ENCODE data around the gene RUNX1. TPM values are rescaled to one million over a fixed set of nuclear protein-coding genes. Genes with fewer than 3 reads are reported as not detected.

RUNX1 gene
- total and polyA plus RNA-seq, 2 of the 13 experiments (the other 11 are each of a cell fraction or from before 2014, with no cell fraction given) = 5.4 to 6.4 TPM

DNA sequence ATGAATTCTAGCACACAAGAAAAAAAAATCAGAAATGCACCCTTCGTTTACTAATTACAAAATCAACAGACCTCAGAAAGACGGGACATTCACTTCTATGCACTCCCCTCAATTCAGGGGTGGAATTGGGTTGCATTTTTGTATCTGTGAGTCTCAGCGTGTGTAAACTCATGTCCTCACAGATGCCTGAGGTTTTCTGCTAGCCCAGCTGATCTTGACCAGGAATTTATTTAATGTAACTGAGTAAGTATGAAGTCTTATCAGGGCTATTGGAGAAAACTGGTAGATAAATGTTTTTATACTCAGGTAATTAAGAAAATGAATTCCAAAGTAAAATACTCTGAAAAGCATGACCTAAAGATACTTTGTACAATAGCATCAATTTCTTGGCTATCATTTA is 167.7 kb downstream of the RUNX1 start:
- POLR2A ChIA-PET = no interaction called here
- H3K36me3 ChIP-seq (replicated peaks in 1 of 2; ENCODE audit: control insufficient read depth in 1 of 2, insufficient read depth in 2 of 2, low read length in 2 of 2) = peaks cover 3 to 30% of the 10 kb centered on the region in 2 experiments; a peak in 4 of 5 replicates
- no peak for ATAC-seq
- H3K9ac ChIP-seq (ENCODE audit: insufficient read depth, low read depth, low read length) = no peak overlapping the region
- no peaks in the 10 kb centered on the region for H4K20me1 ChIP-seq (ENCODE audit: insufficient read depth, low read length)
- no peak overlapping the region for H2AFZ ChIP-seq (ENCODE audit: low read length)
- in situ Hi-C loops (cut with HindIII; ENCODE audit: extremely low pct_ligation_motif_present, low pct_unique_long_range_greater_than_20kb) (loop anchor here (10.0 to 25.0 kb wide), 3 partner anchors 523 to 1056 kb away; no protein-coding TSS in a partner anchor), intact Hi-C loops (cut with micrococcal nuclease; ENCODE audit: unreplicated experiment) (loop anchor here (10.0 kb wide), 2 partner anchors 1063 to 1143 kb away; no protein-coding TSS in a partner anchor)
- no peaks in the 10 kb centered on the region for H3K27me3 ChIP-seq (ENCODE audit: control insufficient read depth in 1 of 2, insufficient read depth in 2 of 2, low read length in 2 of 2)
- H3K9me3 ChIP-seq (ENCODE audit: low read length) = no peaks in the 10 kb centered on the region
- TF ChIP-seq SIX1 (CRISPR knock-in tag; IDR thresholded peaks at IDR 0.05; ENCODE audit: borderline replicate concordance) = no peak
- no peak for TF ChIP-seq ERF (CRISPR knock-in tag; IDR thresholded peaks at IDR 0.05)
- TF ChIP-seq ARNT (IDR thresholded peaks at IDR 0.05) = no peak
- peaks cover 73% of the 10 kb centered on the region for H3K79me2 ChIP-seq (ENCODE audit: insufficient read depth, low read length)
- no peak overlapping the region for H3K4me3 ChIP-seq (replicated peaks in 1 of 3; ENCODE audit: insufficient read depth in 1 of 3, low read depth in 2 of 3, low read length in 3 of 3)
- CTCF ChIA-PET (ENCODE audit: low intra/inter-chr PET ratio, low total read pairs) = no interaction called here
- H3K4me2 ChIP-seq (ENCODE audit: low read depth, low read length) = peak overlapping the region; percentile 15; the same call in 1 of the 2 replicates
- peaks cover 47% of the 10 kb centered on the region for H3K4me1 ChIP-seq (ENCODE audit: insufficient read depth, low read length)
- BruUV-seq (replicated peaks) = no TSS peak
- 92% methylated on average over 3 of the region's 3 CpGs for WGBS (ENCODE audit: low lambda C conversion rate)
- DNase-seq (ENCODE audit: low spot score) = no peak
- no peak for FAIRE-seq
- H3K27ac ChIP-seq (ENCODE audit: extremely low read length, insufficient read depth, low read length) = no peak overlapping the region

DNA sequence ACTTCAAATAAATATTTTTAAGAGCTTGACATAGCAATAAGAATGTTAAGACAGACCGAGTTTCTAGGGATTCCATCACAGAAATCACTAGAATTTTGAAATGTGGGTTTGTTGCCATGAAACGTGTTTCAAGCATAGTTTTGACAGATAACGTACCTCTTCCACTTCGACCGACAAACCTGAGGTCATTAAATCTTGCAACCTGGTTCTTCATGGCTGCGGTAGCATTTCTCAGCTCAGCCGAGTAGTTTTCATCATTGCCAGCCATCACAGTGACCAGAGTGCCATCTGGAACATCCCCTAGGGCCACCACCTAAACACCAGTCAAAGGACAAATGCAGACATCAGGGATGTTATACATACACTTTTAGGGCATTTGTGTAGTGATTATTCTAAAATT is 168.7 kb downstream of the RUNX1 start:
- Histone ChIP-seq H4K20me1 (ENCODE audit: insufficient read depth, low read length) (no peaks in the 10 kb centered on the region), H3K4me2 (ENCODE audit: low read depth, low read length) (no peak overlapping the region), H3K27me3 (ENCODE audit: control insufficient read depth in 1 of 2, insufficient read depth in 2 of 2, low read length in 2 of 2) (no peaks in the 10 kb centered on the region), H3K9ac (ENCODE audit: insufficient read depth, low read depth, low read length) (no peak overlapping the region), H3K9me3 (ENCODE audit: low read length) (no peaks in the 10 kb centered on the region), H3K79me2 (ENCODE audit: insufficient read depth, low read length) (peaks cover 63% of the 10 kb centered on the region), H3K27ac (ENCODE audit: extremely low read length, insufficient read depth, low read length) (no peak overlapping the region), H2AFZ (ENCODE audit: low read length) (no peak overlapping the region), H3K36me3 (replicated peaks in 1 of 2; ENCODE audit: control insufficient read depth in 1 of 2, insufficient read depth in 2 of 2, low read length in 2 of 2) (peaks cover 7 to 40% of the 10 kb centered on the region in 2 experiments), H3K4me3 (replicated peaks in 1 of 3; ENCODE audit: insufficient read depth in 1 of 3, low read depth in 2 of 3, low read length in 3 of 3) (no peak overlapping the region), H3K4me1 (ENCODE audit: insufficient read depth, low read length) (peaks cover 47% of the 10 kb centered on the region)
- ChIA-PET CTCF (ENCODE audit: low intra/inter-chr PET ratio, low total read pairs) (no interaction called here), POLR2A (no interaction called here)
- DNase-seq (ENCODE audit: low spot score) = no peak
- no TSS peak for BruUV-seq (replicated peaks)
- no peak for TF ChIP-seq SMARCE1 (IDR thresholded peaks at IDR 0.05; ENCODE audit: borderline replicate concordance)
- intact Hi-C loops (cut with micrococcal nuclease; ENCODE audit: unreplicated experiment) = loop anchor here (10.0 kb wide), 2 partner anchors 1064 to 1144 kb away; no protein-coding TSS in a partner anchor
- no peak for ATAC-seq
- FAIRE-seq = no peak
- in situ Hi-C loops (cut with HindIII; ENCODE audit: extremely low pct_ligation_motif_present, low pct_unique_long_range_greater_than_20kb) = loop anchor here (10.0 to 25.0 kb wide), 3 partner anchors 524 to 1057 kb away; no protein-coding TSS in a partner anchor
- 93% methylated on average over 7 of the region's 7 CpGs for WGBS (ENCODE audit: low lambda C conversion rate)

Measured in HepG2 (cell line).